BLaER1 (cell line): Measurements from ENCODE around the gene KAZALD1.

Experiments
- H3K27ac ChIP-seq: shearing (Covaris generic); formaldehyde crosslinking; 2 replicates; pipeline ENCODE4 v1.8.1; 2022
- H3K27me3 ChIP-seq: shearing (Covaris generic); formaldehyde crosslinking; 2 replicates; pipeline ENCODE4 v1.8.1; 2022
- H3K36me3 ChIP-seq: shearing (Covaris generic); formaldehyde crosslinking; 2 replicates; pipeline ENCODE4 v1.8.1; 2022
- H3K4me1 ChIP-seq: shearing (Covaris generic); formaldehyde crosslinking; 2 replicates; pipeline ENCODE4 v1.8.1; 2022
- H3K4me2 ChIP-seq: shearing (Covaris generic); formaldehyde crosslinking; 2 replicates; pipeline ENCODE4 v1.8.1; 2022
- H3K4me3 ChIP-seq: shearing (Covaris generic); formaldehyde crosslinking; 2 replicates; pipeline ENCODE4 v1.8.1; 2022
- H3K9ac ChIP-seq: shearing (Covaris generic); formaldehyde crosslinking; 2 replicates; pipeline ENCODE4 v1.8.1; 2022
- H3K9me3 ChIP-seq: shearing (Covaris generic); formaldehyde crosslinking; 2 replicates; pipeline ENCODE4 v1.8.1; 2022
- H4K20me1 ChIP-seq: shearing (Covaris generic); formaldehyde crosslinking; 2 replicates; pipeline ENCODE4 v1.8.1; 2022
- Cebpa-rat ChIP-seq: shearing (Covaris generic); IDR thresholded peaks from 2 replicates; pipeline ENCODE4 v1.8.1; 2022

The KAZALD1 gene

DNA sequence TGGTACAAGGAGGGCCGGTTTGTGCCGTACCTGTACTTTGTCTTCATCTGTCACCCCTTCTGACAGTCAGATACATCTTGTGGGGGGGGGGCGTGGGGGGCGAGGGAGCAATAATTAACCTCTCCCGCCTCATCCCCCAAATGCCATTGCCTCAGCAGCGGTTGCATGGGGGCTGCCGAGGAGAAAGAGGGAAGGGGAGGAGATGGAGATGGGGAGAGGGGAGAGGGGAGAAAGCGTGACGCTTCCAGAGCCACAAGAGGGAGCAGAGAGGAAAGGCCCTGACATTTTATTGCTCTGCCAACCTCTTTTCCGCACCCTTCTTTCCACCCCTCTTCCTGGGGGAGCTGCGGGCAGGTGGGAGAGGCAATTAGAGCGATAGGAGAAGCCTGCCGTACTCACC, 11.8 kb downstream of the KAZALD1 start:
- TF ChIP-seq Cebpa-rat = no peak
- Histone ChIP-seq H3K9ac (no peak overlapping the region), H3K9me3 (no peaks in the 10 kb centered on the region), H3K4me1 (peaks cover 45% of the 10 kb centered on the region), H3K27me3 (peaks cover 17% of the 10 kb centered on the region), H3K4me2 (no peak overlapping the region), H4K20me1 (no peaks in the 10 kb centered on the region; the same call in 1 of the 2 replicates), H3K36me3 (no peaks in the 10 kb centered on the region), H3K27ac (no peak overlapping the region), H3K4me3 (no peak overlapping the region)

DNA sequence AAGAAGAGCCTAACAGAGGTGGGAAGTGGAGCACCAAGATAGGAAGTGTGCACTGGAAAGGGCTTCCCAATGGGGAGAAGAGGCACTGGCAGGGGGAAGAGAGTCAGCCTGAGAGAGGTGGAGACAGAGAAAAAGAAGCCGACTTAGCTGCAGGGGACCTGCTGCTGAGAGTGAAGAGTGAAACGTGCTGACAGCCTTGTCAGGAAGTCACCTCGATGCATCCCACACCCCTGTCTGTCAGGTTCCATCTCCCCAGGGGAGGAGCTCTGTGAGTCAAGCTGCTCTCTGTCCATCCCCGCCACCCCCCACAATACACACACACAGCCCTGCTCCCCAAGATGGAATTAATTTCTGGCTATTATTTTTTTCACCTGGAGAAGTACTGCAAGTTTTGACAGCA, 14.0 kb downstream of the KAZALD1 start:
- no peak overlapping the region for H3K4me3 ChIP-seq
- no peak overlapping the region for H3K4me2 ChIP-seq
- TF ChIP-seq Cebpa-rat = no peak
- H3K27ac ChIP-seq = no peak overlapping the region
- H3K4me1 ChIP-seq = peaks cover 26% of the 10 kb centered on the region
- H3K27me3 ChIP-seq = peaks cover 21% of the 10 kb centered on the region
- H4K20me1 ChIP-seq = no peaks in the 10 kb centered on the region; the same call in 1 of the 2 replicates
- H3K9me3 ChIP-seq = no peaks in the 10 kb centered on the region
- H3K9ac ChIP-seq = no peak overlapping the region
- H3K36me3 ChIP-seq = no peaks in the 10 kb centered on the region

DNA sequence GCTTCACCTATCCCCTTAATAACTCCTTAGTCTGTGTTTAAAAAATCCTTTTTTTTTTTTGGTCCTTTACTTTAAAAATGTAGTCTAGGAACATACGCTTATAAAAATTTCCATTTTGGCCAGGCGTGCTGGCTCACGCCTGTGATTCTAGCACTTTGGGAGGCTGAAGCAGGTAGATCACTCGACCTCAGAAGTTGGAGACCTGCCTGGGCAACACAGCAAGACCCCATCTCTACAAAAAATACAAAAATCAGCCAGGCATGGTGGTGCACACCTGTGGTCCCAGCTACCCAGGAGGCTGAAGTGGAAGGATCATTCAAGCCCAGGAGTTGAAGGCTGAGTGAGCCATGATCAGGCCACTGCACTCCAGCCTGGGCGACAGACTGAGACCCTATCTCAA, 14.8 kb downstream of the KAZALD1 start:
- no peak overlapping the region for H3K4me2 ChIP-seq
- no peaks in the 10 kb centered on the region; the same call in 1 of the 2 replicates for H4K20me1 ChIP-seq
- no peaks in the 10 kb centered on the region for H3K36me3 ChIP-seq
- H3K9ac ChIP-seq = no peak overlapping the region
- peaks cover 18% of the 10 kb centered on the region for H3K4me1 ChIP-seq
- H3K27me3 ChIP-seq = peaks cover 21% of the 10 kb centered on the region
- no peak overlapping the region for H3K4me3 ChIP-seq
- H3K27ac ChIP-seq = no peak overlapping the region
- H3K9me3 ChIP-seq = no peaks in the 10 kb centered on the region
- no peak for TF ChIP-seq Cebpa-rat

DNA sequence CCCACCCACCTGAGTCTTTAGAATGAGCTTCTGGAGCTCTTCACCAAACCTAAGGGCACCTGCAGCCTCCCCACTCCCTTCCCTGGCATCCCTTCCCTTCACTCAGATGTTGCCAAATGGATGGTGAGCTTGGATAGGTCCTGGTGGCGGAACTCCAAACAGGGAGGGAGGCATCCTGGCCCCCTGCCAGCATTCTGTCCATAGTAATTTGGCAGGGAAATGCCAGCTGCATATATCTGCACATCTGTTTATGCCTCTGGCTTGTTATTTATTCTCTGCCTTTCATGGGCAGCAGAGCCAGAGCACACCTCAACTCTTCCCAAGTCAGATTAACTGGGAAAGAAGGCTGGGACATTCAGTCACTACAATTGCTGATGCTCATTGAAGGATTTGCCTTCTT, 18.1 kb downstream of the KAZALD1 start:
- Histone ChIP-seq H3K4me1 (no peaks in the 10 kb centered on the region), H3K27me3 (peaks cover 45% of the 10 kb centered on the region), H3K27ac (no peak overlapping the region)

DNA sequence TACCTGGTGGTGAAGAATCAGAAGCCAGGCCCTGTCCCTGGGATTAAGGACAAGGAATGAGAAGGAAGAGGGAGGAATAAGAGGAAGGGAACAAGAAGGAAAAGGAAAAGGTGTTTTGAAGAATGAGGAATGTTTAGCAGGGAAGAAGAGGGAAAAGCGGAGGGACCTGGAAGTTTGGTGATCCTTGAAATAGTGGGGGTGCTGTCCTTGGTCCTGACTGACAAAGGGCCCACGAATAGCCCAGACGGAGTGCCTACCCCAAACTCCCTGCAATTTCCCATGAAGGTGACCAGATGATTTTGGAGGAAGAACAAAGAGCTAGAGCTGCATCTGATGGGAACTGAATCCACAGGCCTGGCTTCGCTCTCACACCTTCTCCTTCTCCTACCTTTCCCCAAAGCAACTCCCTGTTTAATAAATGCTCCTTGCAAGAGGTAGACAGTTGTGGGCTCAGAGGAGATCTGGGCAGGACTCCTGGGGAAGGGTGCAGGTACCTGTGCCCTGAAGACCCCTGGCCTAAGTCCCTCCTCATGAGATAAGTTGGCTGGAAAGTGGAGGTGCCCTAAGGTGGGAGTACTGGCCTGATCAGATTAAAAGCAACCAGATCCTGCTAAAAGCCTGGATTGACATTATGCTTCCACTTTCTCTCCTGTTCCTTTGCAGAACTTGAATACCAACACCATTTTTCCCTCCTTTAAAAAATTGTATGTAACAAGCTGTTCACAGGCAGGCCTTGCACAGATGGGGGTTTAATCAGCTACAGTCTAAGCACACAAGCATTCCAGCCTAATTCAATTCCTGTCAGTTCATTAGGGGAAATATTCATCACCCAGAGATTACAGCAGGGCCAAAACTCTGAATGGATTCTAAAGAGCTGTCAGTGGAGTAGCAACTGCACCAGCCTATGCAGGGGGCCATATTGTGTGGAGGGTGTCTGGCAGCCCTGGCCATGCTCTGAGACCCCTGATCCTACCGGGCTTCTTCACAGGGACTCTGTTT, 19.4 kb downstream of the KAZALD1 start:
- TF ChIP-seq Cebpa-rat = no peak
- no peak overlapping the region for H3K4me3 ChIP-seq
- H3K9ac ChIP-seq = no peak overlapping the region
- no peaks in the 10 kb centered on the region for H3K9me3 ChIP-seq
- peaks cover 10% of the 10 kb centered on the region; the same call in 1 of the 2 replicates for H4K20me1 ChIP-seq
- H3K27ac ChIP-seq = no peak overlapping the region
- H3K36me3 ChIP-seq = no peaks in the 10 kb centered on the region
- H3K4me2 ChIP-seq = no peak overlapping the region
- H3K27me3 ChIP-seq = peaks cover 48% of the 10 kb centered on the region
- no peaks in the 10 kb centered on the region for H3K4me1 ChIP-seq

More for the DNA sequence above, 18.1 kb downstream of the KAZALD1 start:
- TF ChIP-seq Cebpa-rat = no peak
- Histone ChIP-seq H4K20me1 (peaks cover 6% of the 10 kb centered on the region; the same call in 1 of the 2 replicates), H3K4me2 (no peak overlapping the region), H3K4me3 (no peak overlapping the region), H3K9me3 (no peaks in the 10 kb centered on the region), H3K36me3 (no peaks in the 10 kb centered on the region), H3K9ac (no peak overlapping the region)

DNA sequence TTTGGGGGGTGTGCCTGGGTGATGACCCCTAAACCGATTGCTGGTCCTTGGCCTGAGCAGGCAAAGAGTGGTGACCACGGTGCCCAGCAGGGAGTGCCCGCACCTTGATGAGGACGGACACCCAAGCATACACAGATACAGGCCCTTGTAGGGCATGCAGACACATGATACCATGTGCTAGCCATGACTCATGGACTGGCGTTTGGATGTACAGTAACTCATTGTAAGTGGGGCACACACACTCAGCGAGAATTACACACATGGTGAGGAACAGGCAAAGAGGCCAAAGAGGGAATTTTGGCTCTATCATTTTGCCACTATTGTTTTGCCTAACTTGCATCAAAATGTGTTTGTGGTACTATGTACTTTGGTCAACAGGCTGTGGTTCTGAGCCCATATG, 24.1 kb downstream of the KAZALD1 start:
- Histone ChIP-seq H3K9me3 (no peaks in the 10 kb centered on the region), H3K4me1 (no peaks in the 10 kb centered on the region), H3K27me3 (peaks cover 48% of the 10 kb centered on the region), H3K9ac (no peak overlapping the region), H3K36me3 (no peaks in the 10 kb centered on the region), H3K4me3 (no peak overlapping the region), H3K27ac (no peak overlapping the region), H3K4me2 (no peak overlapping the region), H4K20me1 (peaks cover 10% of the 10 kb centered on the region; the same call in 1 of the 2 replicates)
- no peak for TF ChIP-seq Cebpa-rat

DNA sequence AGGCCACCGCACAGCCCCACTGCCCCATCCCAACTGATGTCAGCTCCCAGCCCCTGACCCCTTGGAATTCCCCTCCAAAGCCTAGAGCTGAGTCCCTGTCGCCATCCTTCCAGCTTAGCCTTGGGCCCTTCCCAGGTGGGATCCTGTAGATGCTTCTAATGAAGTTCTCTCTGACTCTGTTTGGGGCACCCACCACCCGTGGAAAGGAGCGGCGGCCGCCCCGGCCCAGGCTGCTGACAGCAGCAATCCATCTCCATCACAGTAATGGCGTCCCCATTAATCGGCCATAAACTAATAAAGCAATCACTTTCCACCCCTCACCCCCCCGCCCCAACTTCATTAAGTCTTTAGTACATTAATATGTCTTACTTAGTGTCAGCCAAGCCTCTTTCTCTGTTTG, 25.6 kb downstream of the KAZALD1 start:
- H4K20me1 ChIP-seq = peaks cover 10% of the 10 kb centered on the region; the same call in 1 of the 2 replicates

DNA sequence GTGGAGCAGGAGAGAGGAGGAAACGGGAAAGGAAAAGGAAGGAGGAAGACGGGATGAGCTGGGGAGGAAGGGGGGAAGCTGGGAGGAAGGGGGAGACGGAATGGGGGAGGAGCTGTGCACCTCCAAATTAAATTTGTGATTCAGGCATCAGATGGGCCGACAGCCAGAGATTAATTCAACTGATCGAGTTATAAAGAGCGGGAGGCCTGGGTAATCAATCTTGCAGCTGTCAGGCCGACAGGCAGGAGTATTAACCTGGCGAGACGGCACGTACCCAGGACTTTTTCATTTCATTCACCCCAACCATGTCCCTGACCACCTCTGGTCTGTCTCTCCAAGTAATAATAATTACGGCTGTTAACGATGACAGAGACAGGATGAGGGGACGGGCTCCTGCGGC, 26.2 kb downstream of the KAZALD1 start:
- H3K4me2 ChIP-seq = no peak overlapping the region
- no peak for TF ChIP-seq Cebpa-rat
- no peaks in the 10 kb centered on the region for H3K36me3 ChIP-seq
- H4K20me1 ChIP-seq = peaks cover 10% of the 10 kb centered on the region; the same call in 1 of the 2 replicates
- H3K4me1 ChIP-seq = no peaks in the 10 kb centered on the region
- H3K9me3 ChIP-seq = no peaks in the 10 kb centered on the region
- no peak overlapping the region for H3K9ac ChIP-seq
- no peak overlapping the region for H3K4me3 ChIP-seq
- H3K27me3 ChIP-seq = peaks cover 57% of the 10 kb centered on the region
- no peak overlapping the region for H3K27ac ChIP-seq

More for the DNA sequence above, 25.6 kb downstream of the KAZALD1 start:
- Histone ChIP-seq H3K4me2 (no peak overlapping the region), H3K36me3 (no peaks in the 10 kb centered on the region), H3K4me3 (no peak overlapping the region), H3K27me3 (peaks cover 56% of the 10 kb centered on the region), H3K9ac (no peak overlapping the region), H3K4me1 (no peaks in the 10 kb centered on the region), H3K27ac (no peak overlapping the region), H3K9me3 (no peaks in the 10 kb centered on the region)
- TF ChIP-seq Cebpa-rat = no peak

DNA sequence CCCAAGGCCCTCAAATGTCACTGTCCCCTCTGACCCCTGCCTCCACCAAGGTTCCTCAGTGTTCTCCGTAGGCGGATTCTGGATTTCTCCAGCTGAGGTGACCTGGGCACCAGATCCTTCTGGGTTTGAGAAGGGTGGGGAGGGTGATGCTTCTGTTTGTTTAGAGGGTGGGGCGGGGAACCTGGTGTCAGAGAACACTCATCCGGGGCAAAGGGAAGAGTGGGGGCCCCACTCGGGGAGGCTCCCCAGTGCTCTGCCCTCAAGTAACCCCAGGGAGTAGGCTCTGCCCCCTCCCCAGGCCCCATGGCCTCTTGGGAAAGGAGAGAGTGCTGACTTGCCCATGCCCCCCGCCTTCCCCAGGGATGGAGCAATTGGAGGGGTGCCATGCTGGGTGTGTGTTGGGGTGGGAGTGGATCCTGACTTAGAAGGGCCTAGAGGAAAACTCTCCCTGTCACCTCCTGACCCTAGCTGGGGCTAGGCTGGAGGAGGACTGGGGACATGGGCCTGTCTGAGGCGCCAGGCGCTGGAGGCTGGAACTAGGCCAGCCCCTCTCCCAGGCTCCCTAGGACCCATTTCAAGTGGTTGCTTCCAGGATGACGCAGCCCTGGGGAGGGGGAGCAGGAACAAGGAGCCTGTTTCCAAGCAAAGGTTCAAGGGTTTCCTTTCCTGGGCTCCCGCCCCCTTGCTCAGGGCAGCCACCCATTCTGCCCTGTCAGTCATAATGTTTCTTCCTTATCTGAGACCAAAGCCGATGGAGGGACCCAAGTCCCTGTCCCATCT, 27.9 kb downstream of the KAZALD1 start:
- Histone ChIP-seq H3K36me3 (no peaks in the 10 kb centered on the region), H3K4me1 (no peaks in the 10 kb centered on the region), H3K27me3 (peaks cover 55% of the 10 kb centered on the region), H3K4me3 (no peak overlapping the region), H3K4me2 (no peak overlapping the region), H4K20me1 (peaks cover 6% of the 10 kb centered on the region; the same call in 1 of the 2 replicates), H3K9ac (no peak overlapping the region), H3K27ac (no peak overlapping the region), H3K9me3 (no peaks in the 10 kb centered on the region)
- TF ChIP-seq Cebpa-rat = no peak
